K562 (cell line): ENCODE results near the gene SUFU. TPM values are rescaled to one million over a fixed set of nuclear protein-coding genes. Genes with fewer than 3 reads are reported as not detected.

Source experiments
- ATAC-seq: fragments of 200-7000 bp; cut with Tn5 transposase; 3 replicates; pipeline ENCODE4 v1.9.1; 2020; ENCODE audit warnings: moderate library complexity
- BruUV-seq: library from RNA; stranded (reverse); fragments of 400-500 nt; replicated peaks from 2 replicates; lab custom pipeline; 2021; lab: Mats Ljungman, UMichigan
- CTCF ChIA-PET: fragments of 300-600 bp; formaldehyde crosslinking; extraction: SDS; loops from one replicate; lab custom pipeline; 2021; ENCODE audit warnings: low intra/inter-chr PET ratio; lab: Yijun Ruan, JAX
- POLR2A ChIA-PET: fragments of 300-600, 350-650 bp; sonication (Branson Sonifier 250); formaldehyde crosslinking; extraction: SDS; loops from one replicate; lab custom pipeline; 2021; ENCODE audit warnings: antibody characterized with exemption, inconsistent platforms; lab: Yijun Ruan, JAX
- DNase-seq, 4 experiments: peaks; one replicate each; pipeline versions ENCODE4 v3.0.0 to v3.0.0-alpha.2; 2011 to 2018; ENCODE audit warnings: low spot score in 3 of 4, mixed read lengths in 3 of 4; ENCODE audit errors: extremely low read depth in 1 of 4
- FAIRE-seq: peaks from 2 replicates; lab custom pipeline; 2011; peaks lifted over from hg19 to GRCh38; lab: Jason Lieb, UNC
- H2AFZ ChIP-seq: 2 replicates; pipeline ENCODE4 v1.6.0; 2011; ENCODE audit warnings: low read depth, low read length, control low read depth, inconsistent platforms
- H3K27ac ChIP-seq: fragments of 200-600 bp; 3 replicates; pipeline ENCODE4 v1.8.0; 2011; ENCODE audit warnings: low read depth, mild to moderate bottlenecking, control low read depth, inconsistent platforms, low read length, moderate library complexity, mixed read lengths; ENCODE audit errors: extremely low read depth
- H3K27me3 ChIP-seq, 2 experiments: fragments of 300-600 bp in 1 of 2; 2 replicates in 1 of 2; 3 replicates in 1 of 2; pipeline versions ENCODE4 v1.6.0 to v1.8.0; 2011; ENCODE audit warnings: inconsistent platforms in 2 of 2, low read length in 2 of 2, mild to moderate bottlenecking in 1 of 2, mixed read lengths in 1 of 2, moderate library complexity in 1 of 2; ENCODE audit not compliant: control insufficient read depth in 2 of 2, insufficient read depth in 2 of 2
- H3K36me3 ChIP-seq: fragments of 300-600 bp; 3 replicates; pipeline ENCODE4 v1.8.0; 2011; ENCODE audit warnings: mild to moderate bottlenecking, low read length, inconsistent platforms; ENCODE audit not compliant: control insufficient read depth, insufficient read depth
- H3K4me1 ChIP-seq, 2 experiments: fragments of 200-600 bp in 1 of 2; replicated peaks in 1 of 2; 2 replicates in 1 of 2; 3 replicates in 1 of 2; pipeline versions ENCODE4 v1.5.1 to v1.8.0; 2011; ENCODE audit warnings: inconsistent platforms in 2 of 2, low read length in 2 of 2, mild to moderate bottlenecking in 1 of 2, mixed read lengths in 1 of 2, moderate library complexity in 1 of 2; ENCODE audit not compliant: control insufficient read depth in 2 of 2, insufficient read depth in 2 of 2
- H3K4me2 ChIP-seq: 2 replicates; pipeline ENCODE4 v1.6.1; 2011; ENCODE audit warnings: low read length, control low read depth, inconsistent platforms, mixed read lengths; ENCODE audit not compliant: insufficient read depth
- H3K4me3 ChIP-seq: fragments of 200-600 bp; sonication (generic), shearing (Covaris generic); 2 replicates; pipeline ENCODE4 v1.5.1; 2016; ENCODE audit warnings: control low read depth, inconsistent platforms
- H3K79me2 ChIP-seq: fragments of 200-600 bp; 3 replicates; pipeline ENCODE4 v1.8.0; 2011; ENCODE audit warnings: low read length, inconsistent platforms; ENCODE audit not compliant: control insufficient read depth, insufficient read depth
- H3K9ac ChIP-seq, 2 experiments: 2 replicates each; pipeline versions ENCODE4 v1.6.0 to v1.6.1; 2011; ENCODE audit warnings: low read depth in 2 of 2, low read length in 2 of 2, control low read depth in 1 of 2, inconsistent platforms in 1 of 2, mild to moderate bottlenecking in 1 of 2, mixed read lengths in 1 of 2; ENCODE audit not compliant: insufficient read depth in 1 of 2
- H3K9me1 ChIP-seq: one replicate; pipeline ENCODE4 v1.6.0; 2011; ENCODE audit warnings: inconsistent platforms, mild to moderate bottlenecking, low read length, moderate library complexity; ENCODE audit not compliant: control insufficient read depth, insufficient read depth
- H3K9me3 ChIP-seq: replicated peaks from 2 replicates; pipeline ENCODE4 v1.5.1; 2011; ENCODE audit warnings: low read depth, low read length, inconsistent platforms; ENCODE audit not compliant: control insufficient read depth, insufficient read depth
- H4K20me1 ChIP-seq: replicated peaks from 2 replicates; pipeline ENCODE4 v1.6.1; 2011; ENCODE audit warnings: low read length, inconsistent platforms, mixed read lengths; ENCODE audit not compliant: control insufficient read depth, insufficient read depth
- ARID1B ChIP-seq: fragments of 450-650 bp; IDR thresholded peaks from 2 replicates; pipeline ENCODE4 v1.6.1; 2016; ENCODE audit warnings: antibody characterized with exemption, mild to moderate bottlenecking, inconsistent platforms
- CREM ChIP-seq: IDR thresholded peaks from 2 replicates; pipeline ENCODE4 v1.6.1; 2014; ENCODE audit warnings: antibody characterized with exemption, low read depth
- FOXA3 ChIP-seq, 2 experiments: fragments of 450-650 bp in 1 of 2; sonication (generic) in 1 of 2; formaldehyde crosslinking; IDR thresholded peaks in 1 of 2; conservative IDR thresholded peaks in 1 of 2; 2 replicates each; pipeline versions ENCODE4 v1.4.0 to v1.8.0; 2020 to 2022; ENCODE audit warnings: mild to moderate bottlenecking in 2 of 2, missing genetic modification reagents in 1 of 2
- KLF6 ChIP-seq: fragments of 250-450 bp; sonication (Bioruptor Pico); IDR thresholded peaks from 2 replicates; pipeline ENCODE4 v1.4.0; 2020; ENCODE audit warnings: mild to moderate bottlenecking, moderate library complexity, borderline replicate concordance
- NONO ChIP-seq, 2 experiments: fragments of 200-400 bp in 1 of 2; fragments of 450-650 bp in 1 of 2; formaldehyde crosslinking in 1 of 2; IDR thresholded peaks; 2 replicates each; pipeline ENCODE4 v1.6.1; 2017; ENCODE audit warnings: low read depth in 2 of 2, mild to moderate bottlenecking in 2 of 2, moderate library complexity in 2 of 2, low read length in 1 of 2
- POLR3A ChIP-seq: IDR thresholded peaks from 2 replicates; pipeline ENCODE4 v1.6.1; 2011; ENCODE audit warnings: borderline replicate concordance, mild to moderate bottlenecking, moderate library complexity; ENCODE audit not compliant: insufficient read length, insufficient read depth; ENCODE audit errors: extremely low read depth
- SP2 ChIP-seq: IDR thresholded peaks from 2 replicates; pipeline ENCODE4 v1.6.1; 2011; ENCODE audit warnings: mild to moderate bottlenecking, low read depth, low read length, moderate library complexity; ENCODE audit not compliant: poor library complexity, severe bottlenecking; ENCODE audit errors: extremely low read depth
- TSHZ1 ChIP-seq: fragments of 250-450 bp; sonication (Bioruptor Pico); IDR thresholded peaks from 2 replicates; pipeline ENCODE4 v1.4.0; 2020; ENCODE audit warnings: mild to moderate bottlenecking, moderate library complexity
- ZNF239 ChIP-seq: fragments of 250-450 bp; sonication (Bioruptor Pico); IDR thresholded peaks from 2 replicates; pipeline ENCODE4 v1.4.0; 2020; ENCODE audit warnings: mild to moderate bottlenecking
- ZNF561 ChIP-seq: fragments of 450-650 bp; formaldehyde crosslinking; conservative IDR thresholded peaks from 2 replicates; pipeline ENCODE4 v1.4.0; 2020; ENCODE audit warnings: mild to moderate bottlenecking, moderate library complexity
- WGBS: fragments of 100-300 bp; shearing (Covaris generic); methylation state at CpG from one replicate; pipeline ENCODE4 v1.1.6; 2016; ENCODE audit warnings: low coverage, mixed read lengths; ENCODE audit not compliant: insufficient coverage; ENCODE audit errors: missing lambda C conversion rate; 5-methylcytosine and 5-hydroxymethylcytosine counted together
- in situ Hi-C: fragments of 300-500 bp; cut with MboI; formaldehyde crosslinking; loops from 4 replicates; pipeline ENCODE4 v1.15.0; 2018; ENCODE audit warnings: inconsistent platforms, mixed read lengths
- intact Hi-C: fragments of 100-400 bp; cut with micrococcal nuclease; formaldehyde crosslinking; loops from 2 replicates; pipeline ENCODE4 v1.14.2; 2022
- polyA plus RNA-seq, 8 experiments: library from polyadenylated mRNA; depleted of rRNA in 4 of 8; stranded (reverse) in 5 of 8; unstranded in 3 of 8; fragments of >200 nt; fragmentation: Nextera tagmentation in 2 of 8; fragmentation: Illumina TruSeq in 1 of 8; extraction: Ambion mirVana in 2 of 8; extraction: Trizol in 1 of 8; gene quantifications; 2 replicates each; pipeline versions ENCODE4 v1.2.1 to v1.2.3, GENCODE V29; 2011 to 2014; ENCODE audit warnings: inconsistent platforms in 1 of 8, missing spikeins in 1 of 8
- total RNA-seq, 7 experiments: library from RNA; depleted of rRNA in 6 of 7; stranded (reverse); fragments of >200 nt in 6 of 7; fragmentation: Illumina TruSeq in 2 of 7; extraction: Trizol in 2 of 7; gene quantifications; 2 replicates each; pipeline versions ENCODE4 v1.2.1 to v1.2.3, GENCODE V29; 2011 to 2021; ENCODE audit warnings: low replicate concordance in 1 of 7
- TF ChIP-seq, protein P1 (sequence below): IDR thresholded peaks from 3 replicates; pipeline ENCODE4 v1.6.1; 2011; ENCODE audit warnings: borderline replicate concordance, mild to moderate bottlenecking; ENCODE audit not compliant: insufficient read length, insufficient read depth
- TF ChIP-seq, protein P2 (sequence below): fragments of 250-450 bp; sonication (Bioruptor Pico); IDR thresholded peaks from 2 replicates; pipeline ENCODE4 v1.8.0; 2021; ENCODE audit warnings: moderate library complexity, mild to moderate bottlenecking, inconsistent platforms

SUFU gene
- total and polyA plus RNA-seq, 9 of the 15 experiments (the other 6 are each of a cell fraction or from before 2014, with no cell fraction given): 0.59 to 6.3 (median 0.82) TPM

DNA sequence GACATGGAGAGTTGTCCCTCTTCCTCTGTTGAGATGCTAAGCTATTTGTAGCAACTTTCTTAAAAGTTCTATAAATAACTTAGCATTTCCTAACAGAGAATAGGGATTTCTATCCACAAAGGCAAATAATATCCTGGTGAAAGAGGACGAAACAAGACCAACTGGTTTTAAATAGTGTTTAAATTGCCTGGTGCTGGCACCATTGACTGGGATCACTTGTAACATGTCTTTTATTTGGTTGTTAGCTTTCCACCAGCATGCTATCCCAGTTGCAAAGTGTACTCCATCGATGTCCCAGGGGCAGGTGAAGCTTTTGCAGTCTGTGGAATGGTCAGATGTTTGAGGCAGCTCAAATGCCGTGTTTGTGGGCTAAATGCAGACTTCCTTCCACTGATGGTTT lies 3.7 kb downstream of the SUFU start:
- FAIRE-seq (no peak), ATAC-seq (no peak)
- peaks cover 2 to 6% of the 10 kb centered on the region in 2 experiments; a peak in 4 of 5 replicates for H3K4me1 ChIP-seq
- POLR2A ChIA-PET: no interaction called here
- H3K4me2 ChIP-seq: no peak overlapping the region
- H3K27me3 ChIP-seq: no peaks in the 10 kb centered on the region
- WGBS: 60% methylated on average over 3 of the region's 3 CpGs
- H3K9ac ChIP-seq: no peak overlapping the region
- H3K79me2 ChIP-seq: peaks cover 23% of the 10 kb centered on the region
- H3K9me1 ChIP-seq: peaks cover 3% of the 10 kb centered on the region
- no peaks in the 10 kb centered on the region for H3K9me3 ChIP-seq
- H4K20me1 ChIP-seq: no peaks in the 10 kb centered on the region
- intact Hi-C loops: no loop called here
- TF ChIP-seq TSHZ1 (CRISPR knock-in tag): no peak
- TF ChIP-seq FOXA3 (CRISPR knock-in tag; conservative IDR thresholded peaks at IDR 0.05 in 1 of 2, IDR thresholded peaks at IDR 0.05 in 1 of 2): no peak
- TF ChIP-seq, protein P1, sequence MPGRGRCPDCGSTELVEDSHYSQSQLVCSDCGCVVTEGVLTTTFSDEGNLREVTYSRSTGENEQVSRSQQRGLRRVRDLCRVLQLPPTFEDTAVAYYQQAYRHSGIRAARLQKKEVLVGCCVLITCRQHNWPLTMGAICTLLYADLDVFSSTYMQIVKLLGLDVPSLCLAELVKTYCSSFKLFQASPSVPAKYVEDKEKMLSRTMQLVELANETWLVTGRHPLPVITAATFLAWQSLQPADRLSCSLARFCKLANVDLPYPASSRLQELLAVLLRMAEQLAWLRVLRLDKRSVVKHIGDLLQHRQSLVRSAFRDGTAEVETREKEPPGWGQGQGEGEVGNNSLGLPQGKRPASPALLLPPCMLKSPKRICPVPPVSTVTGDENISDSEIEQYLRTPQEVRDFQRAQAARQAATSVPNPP: no peak
- TF ChIP-seq ARID1B: no peak
- no peak for TF ChIP-seq ZNF239
- no peak for TF ChIP-seq POLR3A
- no peak for TF ChIP-seq SP2
- no peak for TF ChIP-seq ZNF561 (CRISPR knock-in tag)
- TF ChIP-seq, protein P2, sequence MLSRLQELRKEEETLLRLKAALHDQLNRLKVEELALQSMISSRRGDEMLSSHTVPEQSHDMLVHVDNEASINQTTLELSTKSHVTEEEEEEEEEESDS (CRISPR knock-in tag): no peak
- no peak for TF ChIP-seq NONO (IDR thresholded peaks at IDR 0.05; ENCODE audit: low read depth in 2 of 2, low read length in 1 of 2)
- TF ChIP-seq CREM: no peak
- no peak for TF ChIP-seq KLF6 (CRISPR knock-in tag)
- TF ChIP-seq, all 486 proteins: peak for 0
- Histone ChIP-seq H3K27ac (no peak overlapping the region), H3K4me3 (no peak overlapping the region), H3K36me3 (peaks cover 33% of the 10 kb centered on the region), H2AFZ (no peak overlapping the region)
- CTCF ChIA-PET: no interaction called here
- no TSS peak for BruUV-seq
- in situ Hi-C loops: loop anchor here (25.0 kb wide), 1 partner anchor 670 kb away; the partner anchor contains the start of gene KCNIP2
- DNase-seq: no peak
